HG02970 (cell line): ENCODE measurements around the gene MAFG.

Source experiments
- ATAC-seq: cut with Tn5 transposase; IDR thresholded peaks from one replicate; pipeline ENCODE4 v1.9.1; 2021; ENCODE audit warnings: mild to moderate bottlenecking, moderate library complexity, moderate number of reproducible peaks; ENCODE audit not compliant: unreplicated experiment, low FRiP score

Gene MAFG

DNA sequence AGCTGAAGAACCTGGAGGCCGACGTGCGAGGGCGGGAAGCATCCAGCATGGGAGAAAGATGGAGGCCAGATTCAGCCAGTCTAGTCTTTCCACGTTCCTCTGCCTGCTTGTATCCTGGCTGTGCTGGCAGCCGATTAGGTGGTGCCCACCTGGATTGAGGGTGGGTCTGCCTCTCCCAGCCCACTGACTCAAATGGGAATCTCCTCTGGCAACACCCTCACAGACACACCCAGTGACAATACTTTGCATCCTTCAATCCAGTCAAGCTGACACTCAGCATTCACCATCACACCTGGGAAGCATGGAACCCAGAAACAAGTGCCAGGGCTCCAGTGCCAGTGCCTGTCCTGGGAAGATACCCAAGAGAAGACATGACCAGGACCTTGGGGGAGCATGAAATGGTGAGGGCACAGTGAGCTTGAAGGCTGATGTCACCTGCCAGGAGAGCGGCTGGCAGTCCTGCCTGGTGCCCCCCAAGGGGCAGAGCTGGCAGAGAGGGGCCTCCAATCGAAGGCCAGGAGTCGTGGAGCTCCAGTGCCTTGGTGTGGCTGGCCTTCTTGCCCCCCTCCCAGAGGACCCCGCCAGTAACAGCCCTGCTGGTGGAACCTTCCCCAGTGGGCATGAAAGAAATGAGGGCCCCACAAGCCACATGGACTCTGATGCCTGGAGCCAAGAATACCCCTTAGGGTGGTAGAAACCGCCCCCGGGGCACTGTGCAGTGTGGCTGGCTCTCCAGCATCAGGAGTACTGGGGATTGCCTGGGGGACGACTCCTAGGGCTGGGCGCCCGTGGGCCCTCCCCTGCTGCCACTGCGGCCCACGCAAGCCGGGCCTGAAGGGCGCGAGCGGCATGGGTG lies 26.1 kb downstream of the MAFG start:
- ATAC-seq: no peak

GRCh38 chr17:81900181-81900820 lies 27.2 kb downstream of the MAFG start:
- ATAC-seq: no peak

- no peak for ATAC-seq
These were observed 27.9 kb downstream of the MAFG start for GRCh38 chr17:81899514-81900166.

DNA sequence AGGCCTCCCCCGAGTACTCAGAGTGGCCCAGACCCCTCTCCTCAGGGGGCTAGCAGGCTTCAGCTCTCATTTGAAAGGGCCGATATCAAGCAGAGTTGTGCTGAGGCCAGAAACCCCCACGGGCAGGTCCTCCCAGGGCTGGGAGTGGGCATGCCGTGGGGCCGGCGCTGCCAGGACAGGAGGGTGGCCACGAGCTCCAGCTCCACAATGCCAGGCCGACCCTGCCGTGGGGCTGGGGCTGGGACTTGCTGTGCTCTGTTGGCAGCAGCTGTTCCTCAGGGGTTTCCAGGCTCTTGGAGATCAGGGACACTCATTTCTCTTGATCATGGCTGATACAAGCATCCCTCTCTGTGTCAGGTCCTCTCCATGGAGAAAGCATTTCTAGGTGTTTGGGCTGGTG lies 28.6 kb downstream of the MAFG start:
- no peak for ATAC-seq

DNA sequence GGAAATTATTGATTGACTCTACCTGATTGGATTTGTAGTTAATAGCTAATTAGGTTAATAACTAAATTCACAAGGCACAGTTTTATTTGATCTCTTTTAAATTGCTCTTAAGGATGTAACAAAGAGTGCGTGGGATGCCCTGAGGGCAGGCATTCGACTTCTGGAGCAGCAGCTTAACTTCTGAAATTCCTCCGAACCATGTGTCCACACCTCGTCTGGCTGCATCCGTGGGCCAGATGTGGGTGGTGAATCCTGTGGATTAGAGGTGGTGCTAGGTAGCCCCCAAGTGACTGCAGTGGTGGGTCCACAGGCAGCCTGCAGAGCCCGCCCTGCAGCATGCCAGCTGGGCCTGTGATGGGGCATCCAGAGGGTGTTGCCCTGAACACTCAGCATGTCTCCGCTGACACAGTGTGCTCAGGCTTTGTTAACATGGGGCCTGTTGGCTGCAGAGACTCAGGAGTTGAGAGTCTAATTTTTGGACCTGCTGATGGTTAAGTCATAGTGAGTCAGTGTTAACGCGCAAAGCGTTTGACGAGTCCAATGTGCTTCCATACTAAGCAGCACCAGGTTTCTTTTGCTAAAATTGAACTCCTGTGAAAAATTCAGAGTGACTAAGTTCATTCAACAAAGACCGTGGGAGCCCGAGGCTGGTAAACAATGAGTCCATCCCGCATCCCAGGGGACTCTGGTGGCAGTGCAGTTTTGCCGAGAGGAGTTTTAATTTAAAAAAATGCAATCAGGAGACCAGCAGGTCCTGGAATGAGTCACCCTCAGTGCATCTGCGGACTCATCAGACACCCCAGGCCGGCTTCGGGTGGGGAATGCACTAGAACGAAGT lies 29.3 kb downstream of the MAFG start:
- ATAC-seq: no peak

DNA sequence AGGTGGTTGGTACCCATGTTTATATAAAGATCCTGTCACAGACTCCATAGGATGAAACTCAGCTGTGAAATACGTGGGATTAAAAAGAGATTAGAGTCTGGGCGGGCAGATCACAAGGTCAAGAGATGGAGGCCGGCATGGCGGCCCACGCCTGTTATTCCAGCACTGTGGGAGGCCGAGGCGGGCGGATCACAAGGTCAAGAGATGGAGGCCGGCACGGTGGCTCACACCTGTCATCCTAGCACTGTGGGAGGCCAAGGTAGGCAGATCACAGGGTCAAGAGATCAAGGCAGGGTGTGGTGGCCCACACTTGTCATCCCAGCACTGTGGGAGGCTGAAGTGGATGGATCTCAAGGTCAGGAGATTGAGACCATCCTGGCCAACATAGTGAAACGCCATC lies 32.1 kb downstream of the MAFG start:
- ATAC-seq: no peak

GRCh38 chr17:81891303-81891552 lies 36.3 kb downstream of the MAFG start:
- ATAC-seq: no peak

DNA sequence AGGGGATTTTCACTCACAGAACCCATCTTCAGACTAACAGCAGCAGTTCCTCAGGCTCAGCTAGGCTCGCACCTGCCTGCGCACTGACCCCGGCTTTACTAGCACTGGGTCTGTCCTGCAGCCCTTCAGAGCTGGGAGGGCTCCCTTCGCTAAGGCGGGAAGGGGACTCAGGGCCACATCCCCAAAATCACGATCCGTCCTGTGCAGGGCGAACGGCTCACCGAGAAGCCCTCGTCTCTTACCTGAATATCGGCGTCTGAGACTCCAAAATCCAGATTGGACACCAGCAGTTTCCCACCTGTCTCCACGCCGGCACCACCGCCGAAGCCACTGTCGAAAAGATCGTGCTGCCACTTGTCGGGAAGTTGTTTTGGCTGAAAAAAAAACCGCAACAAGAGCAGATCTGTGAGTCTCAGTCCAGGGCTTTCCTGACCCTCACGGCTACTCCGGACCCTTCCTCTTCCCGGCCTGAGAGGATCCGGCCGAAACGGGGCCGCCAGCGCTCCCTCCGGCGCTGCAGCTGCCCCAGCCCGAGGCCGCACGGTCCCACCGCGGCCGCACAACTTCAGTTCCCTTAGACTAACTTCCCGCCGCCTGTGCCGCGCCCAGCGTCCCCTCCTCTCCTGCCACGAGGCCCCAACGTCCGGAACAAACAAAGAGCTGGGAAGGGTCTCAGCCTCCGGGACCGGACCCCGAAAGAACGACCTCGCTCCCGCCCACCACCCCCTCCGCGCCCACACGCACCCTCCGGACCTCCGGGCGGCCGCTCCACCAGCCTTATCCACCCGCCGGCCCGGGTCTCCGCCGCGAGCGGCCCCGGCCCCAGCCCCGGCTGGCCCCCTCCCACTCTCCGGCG lies 36.9 kb downstream of the MAFG start:
- ATAC-seq: peak; percentile 26

DNA sequence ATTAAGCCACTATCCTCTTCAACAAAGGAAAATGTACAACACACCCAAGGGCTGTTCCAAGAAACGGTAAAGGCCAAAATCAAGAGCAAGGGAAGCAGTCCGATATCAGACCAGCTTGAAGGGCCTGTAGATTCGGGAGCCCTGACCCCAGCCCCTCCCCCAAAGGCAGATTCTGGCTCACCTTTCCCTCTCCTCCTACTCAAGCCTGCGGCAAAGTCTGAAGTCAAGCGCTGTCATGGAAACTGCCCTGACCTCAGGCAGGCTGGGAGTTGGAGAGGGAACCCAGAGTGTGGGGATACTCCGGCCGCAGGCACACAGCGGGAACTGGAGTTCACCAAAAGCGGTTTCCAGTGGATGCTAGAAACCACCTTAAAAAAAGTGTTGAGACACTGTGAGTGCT lies 37.9 kb downstream of the MAFG start:
- no peak for ATAC-seq

GRCh38 chr17:81888988-81889595 lies 38.4 kb downstream of the MAFG start:
- no peak for ATAC-seq

- no peak for ATAC-seq
These were observed 39.2 kb downstream of the MAFG start for GRCh38 chr17:81888105-81888987.

- ATAC-seq: no peak
These were observed 41.5 kb downstream of the MAFG start for GRCh38 chr17:81885869-81886548.

DNA sequence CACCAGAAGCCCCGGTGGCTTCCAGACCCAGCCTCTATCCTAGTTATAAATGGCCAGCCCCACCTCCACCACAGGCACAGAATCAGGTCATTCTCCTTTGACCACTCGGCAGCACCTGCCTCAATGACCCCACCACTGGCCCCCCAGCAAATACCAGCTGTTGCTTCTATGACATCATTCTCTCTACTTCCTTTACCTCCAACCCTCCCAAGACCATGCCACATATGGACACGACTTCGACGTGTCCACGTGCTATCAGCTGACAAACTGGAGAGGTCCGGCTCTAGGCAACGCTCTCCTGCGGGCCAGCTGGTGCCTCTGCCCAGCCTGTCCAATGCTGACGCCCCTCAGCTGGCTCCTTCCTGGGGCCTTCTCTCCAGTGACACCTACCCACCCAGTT lies 42.1 kb downstream of the MAFG start:
- ATAC-seq: no peak

GRCh38 chr17:81884968-81885367 lies 42.6 kb downstream of the MAFG start:
- no peak for ATAC-seq

DNA sequence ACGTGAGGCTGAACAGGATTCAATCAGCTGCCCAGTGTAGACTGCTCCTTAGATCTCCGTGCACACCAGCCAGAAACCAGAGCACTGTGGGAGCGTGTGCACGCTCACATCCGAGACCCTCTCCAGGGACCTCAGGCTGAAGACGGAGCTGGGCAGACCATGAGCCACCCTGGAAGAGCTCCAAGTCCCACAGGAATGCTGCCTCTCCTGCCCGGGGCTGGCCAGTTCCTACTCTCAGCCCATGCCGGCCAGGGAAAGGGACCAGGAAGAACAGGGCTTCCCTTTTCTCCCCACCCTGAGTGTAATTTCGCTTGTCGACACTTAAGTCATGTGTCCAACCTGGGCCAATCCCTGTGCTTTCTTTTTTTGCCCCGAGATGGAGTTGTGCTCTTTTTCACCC lies 43.0 kb downstream of the MAFG start:
- ATAC-seq: no peak

GRCh38 chr17:81879121-81879520 lies 48.4 kb downstream of the MAFG start:
- no peak for ATAC-seq

DNA sequence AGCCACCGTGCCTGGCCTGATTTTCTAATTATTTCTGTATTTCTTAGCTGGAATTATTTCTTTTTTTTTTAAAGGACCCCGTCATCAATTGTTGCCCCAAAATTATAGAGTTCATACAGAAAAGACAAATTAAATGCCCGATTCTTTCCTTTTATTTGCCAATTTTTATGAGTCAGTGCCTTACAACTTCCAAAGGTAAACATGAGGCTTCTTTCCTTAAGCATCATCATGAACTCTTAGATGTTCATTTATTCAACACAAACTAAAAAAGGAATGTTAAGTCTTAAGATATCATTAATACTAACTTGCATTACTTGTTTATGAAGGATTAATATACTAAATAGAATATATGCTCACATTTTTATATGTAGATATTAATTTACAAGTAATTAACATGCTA lies 49.2 kb downstream of the MAFG start:
- ATAC-seq: no peak

- ATAC-seq: no peak
These were observed 50.0 kb downstream of the MAFG start for GRCh38 chr17:81877569-81877968.
